HepG2 (cell line): ENCODE results near the gene NEU1. TPM values are rescaled to one million over a fixed set of nuclear protein-coding genes. Genes with fewer than 3 reads are reported as not detected.
A peak's percentile ranks its signal among the peaks of the same experiment; 100 is the strongest.
"Not testable (repeated sequence)": the region's sequence is repeated elsewhere in the genome, so short reads cannot be mapped to it uniquely, and the experiment has no call there.

Experiments
- ATAC-seq: fragments of 200-7000 bp; cut with Tn5 transposase; 3 replicates; pipeline ENCODE4 v1.9.1; 2020; ENCODE audit warnings: mild to moderate bottlenecking, moderate library complexity
- BruUV-seq: library from RNA; stranded (reverse); fragments of 400-500 nt; replicated peaks from 2 replicates; lab custom pipeline; 2021; lab: Mats Ljungman, UMichigan
- CTCF ChIA-PET: fragments of 300-600 bp; formaldehyde crosslinking; extraction: SDS; loops from one replicate; lab custom pipeline; 2021; ENCODE audit warnings: low total read pairs, inconsistent platforms, low intra/inter-chr PET ratio; lab: Yijun Ruan, JAX
- POLR2A ChIA-PET: fragments of 350-600 bp; sonication (Branson Sonifier 250); formaldehyde crosslinking; loops from one replicate; lab custom pipeline; 2020; ENCODE audit warnings: antibody characterized with exemption, inconsistent platforms; lab: Yijun Ruan, JAX
- DNase-seq: peaks from one replicate; pipeline ENCODE4 v3.0.0-alpha.2; 2015; ENCODE audit warnings: low spot score
- FAIRE-seq: peaks from 3 replicates; lab custom pipeline; 2011; peaks lifted over from hg19 to GRCh38; lab: Jason Lieb, UNC
- H2AFZ ChIP-seq: one replicate; pipeline ENCODE4 v1.6.1; 2011; ENCODE audit warnings: low read length, inconsistent platforms
- H3K27ac ChIP-seq: fragments of 300-600 bp; 3 replicates; pipeline ENCODE4 v1.8.0; 2011; ENCODE audit warnings: mixed run types, mild to moderate bottlenecking, mixed read lengths, low read length, inconsistent platforms; ENCODE audit not compliant: insufficient read depth; ENCODE audit errors: extremely low read length
- H3K27me3 ChIP-seq, 2 experiments: fragments of 200-600 bp in 1 of 2; 2 replicates in 1 of 2; 3 replicates in 1 of 2; pipeline versions ENCODE4 v1.6.0 to v1.8.0; 2011; ENCODE audit warnings: low read length in 2 of 2, mild to moderate bottlenecking in 2 of 2, moderate library complexity in 2 of 2, inconsistent platforms in 1 of 2; ENCODE audit not compliant: insufficient read depth in 2 of 2, control insufficient read depth in 1 of 2
- H3K36me3 ChIP-seq, 2 experiments: fragments of 200-600 bp in 1 of 2; replicated peaks in 1 of 2; 2 replicates in 1 of 2; 3 replicates in 1 of 2; pipeline versions ENCODE4 v1.5.1 to v1.8.0; 2011; ENCODE audit warnings: low read length in 2 of 2, inconsistent platforms in 1 of 2; ENCODE audit not compliant: insufficient read depth in 2 of 2, control insufficient read depth in 1 of 2
- H3K4me1 ChIP-seq: 2 replicates; pipeline ENCODE4 v1.5.1; 2012; ENCODE audit warnings: low read length, inconsistent platforms; ENCODE audit not compliant: insufficient read depth
- H3K4me2 ChIP-seq: 2 replicates; pipeline ENCODE4 v1.6.0; 2011; ENCODE audit warnings: low read depth, low read length, inconsistent platforms
- H3K4me3 ChIP-seq, 3 experiments: fragments of 200-600 bp in 1 of 3; sonication (generic), shearing (Covaris generic) in 1 of 3; replicated peaks in 1 of 3; 2 replicates each; pipeline ENCODE4 v1.5.1; 2011 to 2016; ENCODE audit warnings: low read length in 3 of 3, inconsistent platforms in 2 of 3, low read depth in 2 of 3, mild to moderate bottlenecking in 2 of 3, control low read depth in 1 of 3, mixed read lengths in 1 of 3; ENCODE audit not compliant: insufficient read depth in 1 of 3
- H3K79me2 ChIP-seq: one replicate; pipeline ENCODE4 v1.6.1; 2011; ENCODE audit warnings: low read length, inconsistent platforms; ENCODE audit not compliant: insufficient read depth
- H3K9ac ChIP-seq: 2 replicates; pipeline ENCODE4 v1.6.0; 2011; ENCODE audit warnings: mild to moderate bottlenecking, low read depth, low read length, inconsistent platforms; ENCODE audit not compliant: insufficient read depth
- H3K9me3 ChIP-seq: 2 replicates; pipeline ENCODE4 v1.5.1; 2012; ENCODE audit warnings: mild to moderate bottlenecking, low read length
- H4K20me1 ChIP-seq: 2 replicates; pipeline ENCODE4 v1.6.0; 2011; ENCODE audit warnings: inconsistent platforms, mild to moderate bottlenecking, low read length, moderate library complexity; ENCODE audit not compliant: insufficient read depth
- ARID5B ChIP-seq: IDR thresholded peaks from 2 replicates; pipeline ENCODE4 v1.4.0; 2020; ENCODE audit warnings: mild to moderate bottlenecking, missing genetic modification reagents
- BCL3 ChIP-seq: sonication (generic); formaldehyde crosslinking; IDR thresholded peaks from 2 replicates; pipeline ENCODE4 v1.5.1; 2020; ENCODE audit warnings: mild to moderate bottlenecking, missing genetic modification reagents, moderate library complexity
- CCDC6 ChIP-seq: sonication (generic); formaldehyde crosslinking; IDR thresholded peaks from 2 replicates; pipeline ENCODE4 v1.8.1; 2022; ENCODE audit warnings: mild to moderate bottlenecking, missing genetic modification reagents, moderate library complexity
- MED1 ChIP-seq: sonication (generic); formaldehyde crosslinking; IDR thresholded peaks from 2 replicates; pipeline ENCODE4 v1.4.0; 2020; ENCODE audit warnings: missing genetic modification reagents
- MYPOP ChIP-seq: sonication (generic); formaldehyde crosslinking; IDR thresholded peaks from 2 replicates; pipeline ENCODE4 v1.8.1; 2023; ENCODE audit warnings: mild to moderate bottlenecking, moderate library complexity, missing genetic modification reagents
- NFKB2 ChIP-seq: sonication (generic); formaldehyde crosslinking; IDR thresholded peaks from 2 replicates; pipeline ENCODE4 v1.4.0; 2020; ENCODE audit warnings: missing genetic modification reagents, borderline replicate concordance
- NR2F6 ChIP-seq, 2 experiments: IDR thresholded peaks; 2 replicates each; pipeline ENCODE4 v1.6.1; 2016; ENCODE audit warnings: antibody characterized with exemption in 1 of 2, mild to moderate bottlenecking in 1 of 2
- RFXANK ChIP-seq: IDR thresholded peaks from 2 replicates; pipeline ENCODE4 v1.6.1; 2016
- RXRA ChIP-seq: sonication (generic); formaldehyde crosslinking; IDR thresholded peaks from 2 replicates; pipeline ENCODE4 v1.5.1; 2020; ENCODE audit warnings: missing genetic modification reagents
- SIX1 ChIP-seq: sonication (generic); formaldehyde crosslinking; IDR thresholded peaks from 2 replicates; pipeline ENCODE4 v1.4.0; 2020; ENCODE audit warnings: missing genetic modification reagents, borderline replicate concordance
- TEAD3 ChIP-seq: optimal IDR thresholded peaks from 2 replicates; pipeline ENCODE3; 2016; ENCODE audit warnings: borderline replicate concordance
- UBTF ChIP-seq: sonication (generic); formaldehyde crosslinking; IDR thresholded peaks from 2 replicates; pipeline ENCODE4 v1.4.0; 2020; ENCODE audit warnings: mild to moderate bottlenecking, missing genetic modification reagents
- ZBTB38 ChIP-seq: sonication (generic); formaldehyde crosslinking; IDR thresholded peaks from 2 replicates; pipeline ENCODE4 v1.5.1; 2020; ENCODE audit warnings: mild to moderate bottlenecking, missing genetic modification reagents
- ZNF121 ChIP-seq: sonication (generic); formaldehyde crosslinking; IDR thresholded peaks from 2 replicates; pipeline ENCODE4 v1.5.0; 2020; ENCODE audit warnings: mild to moderate bottlenecking, missing genetic modification reagents
- ZNF460 ChIP-seq: sonication (generic); formaldehyde crosslinking; IDR thresholded peaks from 2 replicates; pipeline ENCODE4 v1.5.1; 2020; ENCODE audit warnings: missing genetic modification reagents, mild to moderate bottlenecking, borderline replicate concordance
- WGBS: methylation state at CpG from one replicate; pipeline ENCODE4 v1.1.6; 2017; ENCODE audit warnings: low lambda C conversion rate; 5-methylcytosine and 5-hydroxymethylcytosine counted together
- in situ Hi-C: cut with HindIII; loops from 2 replicates; pipeline ENCODE4 v1.10.0; 2017; ENCODE audit warnings: low pct_unique_long_range_greater_than_20kb; ENCODE audit not compliant: extremely low pct_ligation_motif_present
- intact Hi-C: fragments of 100-400 bp; cut with micrococcal nuclease; formaldehyde crosslinking; loops from one replicate; pipeline ENCODE4 v1.10.0; 2022; ENCODE audit not compliant: unreplicated experiment
- polyA plus RNA-seq, 8 experiments: library from polyadenylated mRNA; depleted of rRNA in 3 of 8; stranded (reverse) in 7 of 8; unstranded in 1 of 8; fragments of >200 nt; fragmentation: Illumina TruSeq in 4 of 8; extraction: Trizol in 4 of 8; gene quantifications; 2 replicates each; pipeline versions ENCODE4 v1.2.1 to v1.2.3, GENCODE V29; 2011 to 2016; ENCODE audit warnings: low read depth in 4 of 8, missing spikeins in 1 of 8, mixed read lengths in 1 of 8; ENCODE audit not compliant: insufficient read depth in 1 of 8
- total RNA-seq, 5 experiments: library from RNA; depleted of rRNA; stranded (reverse); fragments of >200 nt; fragmentation: Illumina TruSeq; extraction: Trizol; gene quantifications; 2 replicates each; pipeline ENCODE4 v1.2.3, GENCODE V29; 2016; ENCODE audit warnings: low read depth in 1 of 5

NEU1 gene
- total and polyA plus RNA-seq, 2 of the 13 experiments (the other 11 are each of a cell fraction or from before 2014, with no cell fraction given) = 215 to 297 TPM

GRCh38 chr6:31817929-31818511 is 44.6 kb downstream of the NEU1 start:
- H3K4me1 ChIP-seq = peaks cover 54% of the 10 kb centered on the region
- H3K36me3 ChIP-seq; in situ Hi-C loops; H3K9me3 ChIP-seq; BruUV-seq; H4K20me1 ChIP-seq; FAIRE-seq; H3K27me3 ChIP-seq; H2AFZ ChIP-seq; DNase-seq; ATAC-seq; intact Hi-C loops; CTCF ChIA-PET; TF ChIP-seq NR2F6 (IDR thresholded peaks at IDR 0.05): not testable (repeated sequence)
- H3K4me3 ChIP-seq = peak overlapping the region; percentile 59 to 82 (median 62)
- H3K79me2 ChIP-seq = peaks cover 27% of the 10 kb centered on the region
- POLR2A ChIA-PET = interaction anchor here (0.9 to 6.9 kb wide), 8 partner anchors 8 to 81 kb away, joined by 3 to 66 read pairs (median 7); partner anchors contain the start of genes HSPA1B, LSM2, VARS1 and VWA7
- H3K9ac ChIP-seq = peak overlapping the region; percentile 66
- 42% methylated on average over 8 of the region's 8 CpGs for WGBS
- H3K27ac ChIP-seq = peak overlapping the region; percentile 86
- H3K4me2 ChIP-seq = peak overlapping the region; percentile 76
- 0 out of 2 replicates have a peak, but pooled peaks have one; percentile 25 for TF ChIP-seq MYPOP
- TF ChIP-seq UBTF = 0 out of 2 replicates have a peak, but pooled peaks have one; percentile 9
- TF ChIP-seq CCDC6 (CRISPR knock-in tag) = 0 out of 2 replicates have a peak, but pooled peaks have one; percentile 19
- peak; percentile 25 for TF ChIP-seq TEAD3 (CRISPR knock-in tag)
- 0 out of 2 replicates have a peak, but pooled peaks have one; percentile 16 for TF ChIP-seq NR2F6 (CRISPR knock-in tag; IDR thresholded peaks at IDR 0.05)
- TF ChIP-seq SIX1 (CRISPR knock-in tag) = 0 out of 2 replicates have a peak, but pooled peaks have one; percentile 44
- peak; percentile 24; the same call in 1 of the 2 replicates for TF ChIP-seq MED1 (CRISPR knock-in tag)
- TF ChIP-seq RXRA (CRISPR knock-in tag) = 0 out of 2 replicates have a peak, but pooled peaks have one; percentile 13
- TF ChIP-seq ZNF121 (CRISPR knock-in tag) = peak; percentile 98
- TF ChIP-seq RFXANK = 0 out of 2 replicates have a peak, but pooled peaks have one; percentile 40
- peak; percentile 58; the same call in 1 of the 2 replicates for TF ChIP-seq ZNF460
- TF ChIP-seq BCL3 (CRISPR knock-in tag) = 0 out of 2 replicates have a peak, but pooled peaks have one; percentile 28
- TF ChIP-seq ARID5B (CRISPR knock-in tag) = 0 out of 2 replicates have a peak, but pooled peaks have one; percentile 2
- TF ChIP-seq ZBTB38 (CRISPR knock-in tag) = 0 out of 2 replicates have a peak, but pooled peaks have one; percentile 59
- TF ChIP-seq NFKB2 (CRISPR knock-in tag) = 0 out of 2 replicates have a peak, but pooled peaks have one; percentile 30
